Measurements from ENCODE around the gene ALDH7A1.
"Not testable (repeated sequence)": the region's sequence is repeated elsewhere in the genome, so short reads cannot be mapped to it uniquely, and the experiment has no call there.

Gene ALDH7A1

GRCh38 chr5:126615286-126615685 lies 20.3 kb upstream of the ALDH7A1 start:
- no peak for DNase-seq (ENCODE audit: low read depth, low spot score)
- Histone ChIP-seq H3K4me1 (ENCODE audit: control insufficient read depth, insufficient read depth, low read length) (no peaks in the 10 kb centered on the region), H3K27ac (ENCODE audit: low read length) (no peak overlapping the region), H3K4me3 (ENCODE audit: low read length) (no peak overlapping the region), H3K27me3 (ENCODE audit: control insufficient read depth, insufficient read depth, low read length) (no peaks in the 10 kb centered on the region), H3K36me3 (ENCODE audit: control insufficient read depth, insufficient read depth, low read length) (no peaks in the 10 kb centered on the region), H3K9me3 (ENCODE audit: control insufficient read depth, insufficient read depth, low read length) (no peaks in the 10 kb centered on the region)
- no CpG with 5 or more reads among the region's 4 CpGs for WGBS (ENCODE audit: insufficient coverage, insufficient read length)

GRCh38 chr5:126613941-126614592 lies 19.0 kb upstream of the ALDH7A1 start:
- Histone ChIP-seq H3K4me1 (ENCODE audit: control insufficient read depth, insufficient read depth, low read length) (no peaks in the 10 kb centered on the region), H3K36me3 (ENCODE audit: control insufficient read depth, insufficient read depth, low read length) (peaks cover 2% of the 10 kb centered on the region; the same call in 1 of the 2 replicates), H3K9me3 (ENCODE audit: control insufficient read depth, insufficient read depth, low read length) (no peaks in the 10 kb centered on the region), H3K4me3 (ENCODE audit: low read length) (no peak overlapping the region), H3K27me3 (ENCODE audit: control insufficient read depth, insufficient read depth, low read length) (no peaks in the 10 kb centered on the region), H3K27ac (ENCODE audit: low read length) (no peak overlapping the region)
- DNase-seq (ENCODE audit: low read depth, low spot score) = no peak
- no CpG with 5 or more reads among the region's 7 CpGs for whole genome bisulfite sequencing (ENCODE audit: insufficient coverage, insufficient read length)

- no peak for DNase-seq (ENCODE audit: low read depth, low spot score)
- no peak overlapping the region for H3K4me3 ChIP-seq (ENCODE audit: low read length)
- no peaks in the 10 kb centered on the region for H3K27me3 ChIP-seq (ENCODE audit: control insufficient read depth, insufficient read depth, low read length)
- peaks cover 2% of the 10 kb centered on the region; the same call in 1 of the 2 replicates for H3K36me3 ChIP-seq (ENCODE audit: control insufficient read depth, insufficient read depth, low read length)
- H3K27ac ChIP-seq (ENCODE audit: low read length) = no peak overlapping the region
- H3K9me3 ChIP-seq (ENCODE audit: control insufficient read depth, insufficient read depth, low read length) = no peaks in the 10 kb centered on the region
- no CpG with 5 or more reads among the region's 6 CpGs for WGBS (ENCODE audit: insufficient coverage, insufficient read length)
- no peaks in the 10 kb centered on the region for H3K4me1 ChIP-seq (ENCODE audit: control insufficient read depth, insufficient read depth, low read length)
Observed at GRCh38 chr5:126610616-126611015, 15.6 kb upstream of the ALDH7A1 start.

GRCh38 chr5:126610160-126610559 lies 15.1 kb upstream of the ALDH7A1 start:
- Histone ChIP-seq H3K36me3 (ENCODE audit: control insufficient read depth, insufficient read depth, low read length) (peaks cover 2% of the 10 kb centered on the region; the same call in 1 of the 2 replicates), H3K27me3 (ENCODE audit: control insufficient read depth, insufficient read depth, low read length) (no peaks in the 10 kb centered on the region), H3K4me1 (ENCODE audit: control insufficient read depth, insufficient read depth, low read length) (no peaks in the 10 kb centered on the region), H3K27ac (ENCODE audit: low read length) (no peak overlapping the region), H3K9me3 (ENCODE audit: control insufficient read depth, insufficient read depth, low read length) (no peaks in the 10 kb centered on the region), H3K4me3 (ENCODE audit: low read length) (no peak overlapping the region)
- WGBS (ENCODE audit: insufficient coverage, insufficient read length) = no CpG with 5 or more reads among the region's 2 CpGs
- no peak for DNase-seq (ENCODE audit: low read depth, low spot score)

- no peak for DNase-seq (ENCODE audit: low read depth, low spot score)
- WGBS (ENCODE audit: insufficient coverage, insufficient read length) = no CpG with 5 or more reads among the region's 5 CpGs
- Histone ChIP-seq H3K36me3 (ENCODE audit: control insufficient read depth, insufficient read depth, low read length) (peaks cover 7% of the 10 kb centered on the region), H3K27me3 (ENCODE audit: control insufficient read depth, insufficient read depth, low read length) (no peaks in the 10 kb centered on the region), H3K9me3 (ENCODE audit: control insufficient read depth, insufficient read depth, low read length) (no peaks in the 10 kb centered on the region), H3K4me3 (ENCODE audit: low read length) (no peak overlapping the region), H3K4me1 (ENCODE audit: control insufficient read depth, insufficient read depth, low read length) (no peaks in the 10 kb centered on the region), H3K27ac (ENCODE audit: low read length) (no peak overlapping the region)
Observed at GRCh38 chr5:126605525-126605924, 10.5 kb upstream of the ALDH7A1 start.

GRCh38 chr5:126603402-126603991 lies 8.5 kb upstream of the ALDH7A1 start:
- no peak overlapping the region for H3K4me3 ChIP-seq (ENCODE audit: low read length)
- H3K27ac ChIP-seq (ENCODE audit: low read length) = no peak overlapping the region
- H3K4me1 ChIP-seq (ENCODE audit: control insufficient read depth, insufficient read depth, low read length) = 0 out of 2 replicates have a peak, but pooled peaks cover 1% of the 10 kb centered on the region
- WGBS (ENCODE audit: insufficient coverage, insufficient read length) = 100% methylated on average over 1 of the region's 6 CpGs
- H3K36me3 ChIP-seq (ENCODE audit: control insufficient read depth, insufficient read depth, low read length) = peaks cover 5% of the 10 kb centered on the region
- no peaks in the 10 kb centered on the region for H3K27me3 ChIP-seq (ENCODE audit: control insufficient read depth, insufficient read depth, low read length)
- H3K9me3 ChIP-seq (ENCODE audit: control insufficient read depth, insufficient read depth, low read length) = no peaks in the 10 kb centered on the region
- no peak for DNase-seq (ENCODE audit: low read depth, low spot score)

- Histone ChIP-seq H3K9me3 (ENCODE audit: control insufficient read depth, insufficient read depth, low read length) (no peaks in the 10 kb centered on the region), H3K4me3 (ENCODE audit: low read length) (peak within 1 kb of the TSS; percentile 79)
Observed at GRCh38 chr5:126600631-126601511, 5.9 kb upstream of the ALDH7A1 start, which contains the start of gene PHAX. Gene PHAX (plus strand): TSS chr5:126600947. CDS start chr5:126600963, 16 bp downstream.

GRCh38 chr5:126599971-126600630 lies 5.1 kb upstream of the ALDH7A1 start:
- not testable (repeated sequence) for H3K27ac ChIP-seq (ENCODE audit: low read length); H3K4me1 ChIP-seq (ENCODE audit: control insufficient read depth, insufficient read depth, low read length); H3K36me3 ChIP-seq (ENCODE audit: control insufficient read depth, insufficient read depth, low read length); DNase-seq (ENCODE audit: low read depth, low spot score); H3K27me3 ChIP-seq (ENCODE audit: control insufficient read depth, insufficient read depth, low read length); H3K9me3 ChIP-seq (ENCODE audit: control insufficient read depth, insufficient read depth, low read length)
- peak overlapping the region; percentile 79; the same call in 1 of the 2 replicates for H3K4me3 ChIP-seq (ENCODE audit: low read length)
- no CpG with 5 or more reads among the region's 15 CpGs for WGBS (ENCODE audit: insufficient coverage, insufficient read length)

More at GRCh38 chr5:126600631-126601511, 5.9 kb upstream of the ALDH7A1 start, which contains the start of gene PHAX:
- no peaks in the 10 kb centered on the region for H3K27me3 ChIP-seq (ENCODE audit: control insufficient read depth, insufficient read depth, low read length)
- 0 out of 2 replicates have a peak, but pooled peaks cover 1% of the 10 kb centered on the region for H3K4me1 ChIP-seq (ENCODE audit: control insufficient read depth, insufficient read depth, low read length)
- no peak for DNase-seq (ENCODE audit: low read depth, low spot score)
- WGBS (ENCODE audit: insufficient coverage, insufficient read length) = no CpG with 5 or more reads among the region's 79 CpGs
- no peak within 1 kb of the TSS for H3K27ac ChIP-seq (ENCODE audit: low read length)
- H3K36me3 ChIP-seq (ENCODE audit: control insufficient read depth, insufficient read depth, low read length) = peaks cover 5% of the 10 kb centered on the region

- no CpG with 5 or more reads among the region's 7 CpGs for WGBS (ENCODE audit: insufficient coverage, insufficient read length)
- H3K4me1 ChIP-seq (ENCODE audit: control insufficient read depth, insufficient read depth, low read length) = peaks cover 1% of the 10 kb centered on the region; the same call in 1 of the 2 replicates
- H3K27me3 ChIP-seq (ENCODE audit: control insufficient read depth, insufficient read depth, low read length) = no peaks in the 10 kb centered on the region
- no peaks in the 10 kb centered on the region for H3K9me3 ChIP-seq (ENCODE audit: control insufficient read depth, insufficient read depth, low read length)
- no peak overlapping the region for H3K27ac ChIP-seq (ENCODE audit: low read length)
- no peak for DNase-seq (ENCODE audit: low read depth, low spot score)
- H3K36me3 ChIP-seq (ENCODE audit: control insufficient read depth, insufficient read depth, low read length) = peaks cover 5% of the 10 kb centered on the region
- no peak overlapping the region for H3K4me3 ChIP-seq (ENCODE audit: low read length)
Observed at GRCh38 chr5:126599499-126599898, 4.5 kb upstream of the ALDH7A1 start.

- H3K36me3 ChIP-seq (ENCODE audit: control insufficient read depth, insufficient read depth, low read length) = no peaks in the 10 kb centered on the region
- H3K27ac ChIP-seq (ENCODE audit: low read length) = no peak overlapping the region
- DNase-seq (ENCODE audit: low read depth, low spot score) = no peak
Observed at GRCh38 chr5:126597156-126597555, 2.1 kb upstream of the ALDH7A1 start.

More at GRCh38 chr5:126597156-126597555, 2.1 kb upstream of the ALDH7A1 start:
- Histone ChIP-seq H3K4me1 (ENCODE audit: control insufficient read depth, insufficient read depth, low read length) (peaks cover 1% of the 10 kb centered on the region; the same call in 1 of the 2 replicates), H3K9me3 (ENCODE audit: control insufficient read depth, insufficient read depth, low read length) (no peaks in the 10 kb centered on the region), H3K4me3 (ENCODE audit: low read length) (no peak overlapping the region), H3K27me3 (ENCODE audit: control insufficient read depth, insufficient read depth, low read length) (no peaks in the 10 kb centered on the region)
- WGBS (ENCODE audit: insufficient coverage, insufficient read length) = no CpG with 5 or more reads among the region's 4 CpGs

Data from iPS DF 6.9 (cell line).